Small intestine (tissue), 7 donors: ENCODE results near the gene FASN. TPM values are rescaled to one million over a fixed set of nuclear protein-coding genes. Genes with fewer than 3 reads are reported as not detected.

Experiments used
- DNase-seq, 2 donors: peaks; one replicate each; pipeline versions ENCODE4 v3.0.0 to v3.0.0-alpha.2; 2013
- FAIRE-seq: peaks from 2 replicates; lab custom pipeline; 2012; peaks lifted over from hg19 to GRCh38; lab: Jason Lieb, UNC
- H3K27ac ChIP-seq, 3 donors: one replicate each; pipeline ENCODE4 v1.5.1; 2013; ENCODE audit warnings: low read length in 2 of 3, mild to moderate bottlenecking in 2 of 3, control low read depth in 1 of 3, inconsistent platforms in 1 of 3, low read depth in 1 of 3, moderate library complexity in 1 of 3
- H3K27me3 ChIP-seq, 3 donors: one replicate each; pipeline ENCODE4 v1.6.1; 2013; ENCODE audit warnings: low read length in 3 of 3, inconsistent platforms in 1 of 3; ENCODE audit not compliant: control insufficient read depth in 3 of 3, insufficient read depth in 3 of 3
- H3K36me3 ChIP-seq, 3 donors: one replicate each; pipeline ENCODE4 v1.6.1; 2013; ENCODE audit warnings: low read length in 3 of 3, inconsistent platforms in 1 of 3, low read depth in 1 of 3, mild to moderate bottlenecking in 1 of 3, moderate library complexity in 1 of 3; ENCODE audit not compliant: control insufficient read depth in 3 of 3, insufficient read depth in 2 of 3
- H3K4me1 ChIP-seq, 3 donors: one replicate each; pipeline ENCODE4 v1.6.1; 2013; ENCODE audit warnings: low read length in 2 of 3, inconsistent platforms in 1 of 3, low read depth in 1 of 3, mild to moderate bottlenecking in 1 of 3, moderate library complexity in 1 of 3; ENCODE audit not compliant: control insufficient read depth in 3 of 3, insufficient read depth in 2 of 3
- H3K4me3 ChIP-seq, 3 donors: one replicate each; pipeline ENCODE4 v1.5.1; 2013; ENCODE audit warnings: low read length in 3 of 3, control low read depth in 1 of 3, inconsistent platforms in 1 of 3, low read depth in 1 of 3, mild to moderate bottlenecking in 1 of 3, moderate library complexity in 1 of 3
- H3K9me3 ChIP-seq, 2 donors: one replicate each; pipeline ENCODE4 v1.6.1; 2013; ENCODE audit warnings: low read depth in 1 of 2, low read length in 1 of 2; ENCODE audit not compliant: control insufficient read depth in 2 of 2, insufficient read depth in 1 of 2
- WGBS, 3 donors: extraction: QIAGEN DNeasy Blood & Tissue Kit; methylation state at CpG; one replicate each; pipeline ENCODE4 v1.1.7; 2013; 5-methylcytosine and 5-hydroxymethylcytosine counted together
- polyA plus RNA-seq, 4 donors: library from polyadenylated mRNA; stranded (reverse) in 3 of 4; unstranded in 1 of 4; fragments of 200-250 nt in 3 of 4; fragments of 120-200 nt in 1 of 4; gene quantifications; one replicate each; pipeline versions ENCODE4 v1.2.1 to v1.2.3, GENCODE V29; 2013
- donor health status: healthy with polysubstance abuse.
- donor health status: control.
- donor health status: control.
- donor health status: Bipolar disorder and iron deficiency.
- donor health status: healthy.

FASN gene
- polyA plus RNA-seq, 4 donors = 13.2 to 103 (median 21.7) TPM

GRCh38 chr17:82061047-82061925, 36.8 kb downstream of the FASN start:
- Histone ChIP-seq H3K27me3 (no peaks in the 10 kb centered on the region), H3K4me3 (no peak overlapping the region), H3K4me1 (peaks cover 3 to 9% (median 5%) of the 10 kb centered on the region in 3 donors), H3K9me3 (no peaks in the 10 kb centered on the region), H3K27ac (no peak overlapping the region), H3K36me3 (peaks cover 12 to 80% (median 13%) of the 10 kb centered on the region in 3 donors)
- FAIRE-seq (no peak), DNase-seq (no peak)
- WGBS, 3 donors = 89 to 92% (median 90%) methylated on average over 33 to 34 of the region's 34 CpGs

- WGBS, 3 donors = 87 to 91% (median 87%) methylated on average over 14 of the region's 14 CpGs
- H3K27ac ChIP-seq = no peak overlapping the region
- H3K36me3 ChIP-seq = peaks cover 12 to 87% (median 13%) of the 10 kb centered on the region in 3 donors
- H3K4me3 ChIP-seq = no peak overlapping the region
- H3K4me1 ChIP-seq = peaks cover 0 to 6% (median 4%) of the 10 kb centered on the region in 3 donors
- DNase-seq = no peak
- H3K27me3 ChIP-seq = no peaks in the 10 kb centered on the region
- H3K9me3 ChIP-seq = no peaks in the 10 kb centered on the region
- FAIRE-seq = no peak
Measured at GRCh38 chr17:82060614-82061013, 37.4 kb downstream of the FASN start.

GRCh38 chr17:82060001-82060380, 38.0 kb downstream of the FASN start:
- no peak overlapping the region for H3K27ac ChIP-seq
- FAIRE-seq (no peak), DNase-seq (no peak)
- no peaks in the 10 kb centered on the region for H3K9me3 ChIP-seq
- 81 to 85% (median 84%) methylated on average over 13 to 16 of the region's 16 CpGs for WGBS, 3 donors
- H3K4me3 ChIP-seq = no peak overlapping the region
- peaks cover 12 to 92% (median 13%) of the 10 kb centered on the region in 3 donors for H3K36me3 ChIP-seq
- no peaks in the 10 kb centered on the region for H3K27me3 ChIP-seq
- peaks cover 0 to 6% (median 4%) of the 10 kb centered on the region in 3 donors for H3K4me1 ChIP-seq

- Histone ChIP-seq H3K4me3 (no peak overlapping the region), H3K36me3 (peaks cover 12 to 98% (median 17%) of the 10 kb centered on the region in 3 donors), H3K9me3 (no peaks in the 10 kb centered on the region), H3K27me3 (no peaks in the 10 kb centered on the region), H3K27ac (no peak overlapping the region), H3K4me1 (peaks cover 0 to 4% (median 1%) of the 10 kb centered on the region in 3 donors)
- DNase-seq = no peak
- FAIRE-seq = no peak
- WGBS, 3 donors = 79 to 86% (median 84%) methylated on average over 19 of the region's 19 CpGs
Measured at GRCh38 chr17:82059272-82060000, 38.6 kb downstream of the FASN start.

- Histone ChIP-seq H3K4me1 (peaks cover 0 to under 1% (median 0%) of the 10 kb centered on the region in 3 donors), H3K4me3 (no peak overlapping the region), H3K9me3 (no peaks in the 10 kb centered on the region), H3K27ac (no peak overlapping the region), H3K27me3 (no peaks in the 10 kb centered on the region), H3K36me3 (peaks cover 12 to 98% (median 18%) of the 10 kb centered on the region in 3 donors)
- FAIRE-seq = no peak
- WGBS, 3 donors = 87% methylated on average over 10 of the region's 10 CpGs
- no peak for DNase-seq
Measured at GRCh38 chr17:82058855-82059249, 39.2 kb downstream of the FASN start.

GRCh38 chr17:82058230-82058854, 39.7 kb downstream of the FASN start:
- H3K27ac ChIP-seq = no peak overlapping the region

GRCh38 chr17:82056729-82057621, 41.1 kb downstream of the FASN start:
- H3K27me3 ChIP-seq = no peaks in the 10 kb centered on the region
- H3K36me3 ChIP-seq = peaks cover 11 to 90% (median 18%) of the 10 kb centered on the region in 3 donors
- H3K4me1 ChIP-seq = peaks cover 2 to 9% (median 3%) of the 10 kb centered on the region in 3 donors
- no peak overlapping the region for H3K4me3 ChIP-seq
- DNase-seq = no peak
- no peaks in the 10 kb centered on the region for H3K9me3 ChIP-seq
- H3K27ac ChIP-seq = no peak overlapping the region
- WGBS, 3 donors = 77 to 79% (median 77%) methylated on average over 29 of the region's 29 CpGs
- no peak for FAIRE-seq

More at GRCh38 chr17:82058230-82058854, 39.7 kb downstream of the FASN start:
- no peaks in the 10 kb centered on the region for H3K27me3 ChIP-seq
- WGBS, 3 donors = 80 to 83% (median 82%) methylated on average over 15 to 17 of the region's 17 CpGs
- no peak for FAIRE-seq
- H3K4me1 ChIP-seq = peaks cover 0 to 1% (median 0%) of the 10 kb centered on the region in 3 donors
- H3K36me3 ChIP-seq = peaks cover 12 to 98% (median 18%) of the 10 kb centered on the region in 3 donors
- no peak for DNase-seq
- no peak overlapping the region for H3K4me3 ChIP-seq
- H3K9me3 ChIP-seq = no peaks in the 10 kb centered on the region
